Fibroblast of gingiva (primary cell): ENCODE data around the gene CELSR2.

Experiments used
- DNase-seq: peaks from one replicate; pipeline ENCODE4 v3.0.0-alpha.2; 2011; ENCODE audit warnings: low read depth

CELSR2 gene

DNA sequence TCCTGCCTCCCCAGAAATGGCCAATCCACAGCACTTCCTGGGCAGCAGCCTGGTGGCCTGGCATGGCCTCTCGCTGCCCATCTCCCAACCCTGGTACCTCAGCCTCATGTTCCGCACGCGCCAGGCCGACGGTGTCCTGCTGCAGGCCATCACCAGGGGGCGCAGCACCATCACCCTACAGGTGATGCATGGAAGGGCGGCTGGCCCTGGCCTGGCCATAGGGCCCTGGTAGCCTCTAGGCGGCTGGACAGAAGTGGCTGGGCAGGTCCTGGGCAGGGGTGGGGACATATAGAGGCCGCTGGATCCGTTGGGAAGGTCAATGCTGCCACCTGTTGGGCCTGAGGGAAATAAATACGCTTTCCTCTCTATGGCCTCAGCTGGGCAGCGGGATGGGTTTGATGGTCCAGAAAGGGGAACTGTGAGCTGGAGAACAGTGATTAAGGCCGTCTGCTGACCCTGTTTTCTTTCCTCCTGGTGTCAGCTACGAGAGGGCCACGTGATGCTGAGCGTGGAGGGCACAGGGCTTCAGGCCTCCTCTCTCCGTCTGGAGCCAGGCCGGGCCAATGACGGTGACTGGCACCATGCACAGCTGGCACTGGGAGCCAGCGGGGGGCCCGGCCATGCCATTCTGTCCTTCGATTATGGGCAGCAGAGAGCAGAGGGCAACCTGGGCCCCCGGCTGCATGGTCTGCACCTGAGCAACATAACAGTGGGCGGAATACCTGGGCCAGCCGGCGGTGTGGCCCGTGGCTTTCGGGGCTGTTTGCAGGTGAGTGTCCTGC, 14.4 kb downstream of the CELSR2 start:
- peak; percentile 76 for DNase-seq

DNA sequence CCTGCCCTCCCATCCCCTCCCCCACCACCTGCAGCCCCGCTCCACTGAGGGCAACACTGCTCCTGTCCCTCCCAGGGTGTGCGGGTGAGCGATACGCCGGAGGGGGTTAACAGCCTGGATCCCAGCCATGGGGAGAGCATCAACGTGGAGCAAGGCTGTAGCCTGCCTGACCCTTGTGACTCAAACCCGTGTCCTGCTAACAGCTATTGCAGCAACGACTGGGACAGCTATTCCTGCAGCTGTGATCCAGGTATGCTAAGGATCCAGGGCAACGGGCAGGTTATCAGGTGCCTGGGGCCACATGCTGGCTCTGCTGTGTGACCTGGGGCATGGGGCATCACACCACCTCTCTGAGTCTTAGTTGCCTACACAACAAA, 15.0 kb downstream of the CELSR2 start:
- no peak for DNase-seq

- DNase-seq: no peak
Measured at GRCh38 chr1:109265016-109265415, 15.7 kb downstream of the CELSR2 start.

GRCh38 chr1:109265741-109266330, 16.5 kb downstream of the CELSR2 start:
- no peak for DNase-seq

- no peak for DNase-seq
Measured at GRCh38 chr1:109266965-109267364, 17.6 kb downstream of the CELSR2 start.

DNA sequence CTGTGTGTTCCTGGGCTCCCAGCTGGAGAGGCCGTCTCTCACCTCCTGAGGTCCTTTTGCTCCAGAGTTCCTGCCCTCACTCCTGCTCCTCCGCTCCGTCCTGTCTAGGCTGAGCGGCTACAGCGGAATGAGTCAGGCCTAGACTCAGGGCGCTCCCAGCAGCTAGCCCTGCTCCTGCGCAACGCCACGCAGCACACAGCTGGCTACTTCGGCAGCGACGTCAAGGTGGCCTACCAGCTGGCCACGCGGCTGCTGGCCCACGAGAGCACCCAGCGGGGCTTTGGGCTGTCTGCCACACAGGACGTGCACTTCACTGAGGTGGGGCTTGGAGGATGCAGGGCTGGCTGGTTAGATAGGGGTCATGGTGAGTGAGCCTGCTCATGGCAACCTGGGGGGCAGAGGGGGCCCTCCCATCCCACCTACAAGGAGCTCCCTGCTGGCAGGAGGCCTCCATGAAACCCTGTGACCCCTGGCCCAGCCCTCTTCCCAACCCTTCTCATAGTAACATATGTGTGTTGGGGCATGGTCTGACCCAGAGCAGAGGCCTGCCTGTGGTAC, 18.5 kb downstream of the CELSR2 start:
- DNase-seq: no peak

DNA sequence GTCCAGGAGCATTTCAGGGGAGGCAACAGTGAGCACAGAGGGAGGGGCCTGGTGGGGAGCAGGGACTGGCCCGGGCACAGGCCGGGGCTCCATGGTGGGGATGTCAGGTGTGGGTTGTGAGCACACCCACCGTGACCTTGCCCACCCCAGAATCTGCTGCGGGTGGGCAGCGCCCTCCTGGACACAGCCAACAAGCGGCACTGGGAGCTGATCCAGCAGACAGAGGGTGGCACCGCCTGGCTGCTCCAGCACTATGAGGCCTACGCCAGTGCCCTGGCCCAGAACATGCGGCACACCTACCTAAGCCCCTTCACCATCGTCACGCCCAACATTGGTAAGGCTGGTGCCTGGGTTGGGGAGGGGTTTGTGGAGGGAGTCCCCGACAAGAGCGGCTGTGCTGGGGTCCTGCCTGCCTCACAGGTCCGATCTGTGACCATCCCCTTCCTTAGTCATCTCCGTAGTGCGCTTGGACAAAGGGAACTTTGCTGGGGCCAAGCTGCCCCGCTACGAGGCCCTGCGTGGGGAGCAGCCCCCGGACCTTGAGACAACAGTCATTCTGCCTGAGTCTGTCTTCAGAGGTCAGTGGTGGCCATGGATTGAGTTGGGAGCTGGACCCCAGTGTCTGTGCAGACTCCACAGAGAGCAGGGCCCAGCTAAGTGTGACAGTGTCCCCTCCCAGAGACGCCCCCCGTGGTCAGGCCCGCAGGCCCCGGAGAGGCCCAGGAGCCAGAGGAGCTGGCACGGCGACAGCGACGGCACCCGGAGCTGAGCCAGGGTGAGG, 19.3 kb downstream of the CELSR2 start:
- DNase-seq: no peak

DNA sequence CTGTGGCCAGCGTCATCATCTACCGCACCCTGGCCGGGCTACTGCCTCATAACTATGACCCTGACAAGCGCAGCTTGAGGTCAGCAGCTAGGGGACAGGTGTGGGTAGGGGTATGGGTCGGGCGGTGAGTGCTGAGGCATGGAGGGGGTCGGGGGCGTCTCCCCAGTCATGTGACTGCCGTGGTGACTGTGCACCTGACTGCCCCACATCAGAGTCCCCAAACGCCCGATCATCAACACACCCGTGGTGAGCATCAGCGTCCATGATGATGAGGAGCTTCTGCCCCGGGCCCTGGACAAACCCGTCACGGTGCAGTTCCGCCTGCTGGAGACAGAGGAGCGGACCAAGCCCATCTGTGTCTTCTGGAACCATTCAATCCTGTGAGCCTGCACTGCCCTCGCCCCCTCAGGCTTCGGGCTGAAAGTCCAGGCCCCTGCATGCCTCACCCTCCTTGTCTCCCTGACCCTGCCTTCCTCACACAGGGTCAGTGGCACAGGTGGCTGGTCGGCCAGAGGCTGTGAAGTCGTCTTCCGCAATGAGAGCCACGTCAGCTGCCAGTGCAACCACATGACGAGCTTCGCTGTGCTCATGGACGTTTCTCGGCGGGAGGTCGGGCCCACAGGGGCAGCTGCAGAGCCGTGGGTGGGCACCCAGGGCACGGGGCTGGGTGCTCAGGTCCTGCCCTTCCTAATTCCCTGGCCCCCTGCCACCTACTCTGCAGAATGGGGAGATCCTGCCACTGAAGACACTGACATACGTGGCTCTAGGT, 20.1 kb downstream of the CELSR2 start:
- no peak for DNase-seq

DNA sequence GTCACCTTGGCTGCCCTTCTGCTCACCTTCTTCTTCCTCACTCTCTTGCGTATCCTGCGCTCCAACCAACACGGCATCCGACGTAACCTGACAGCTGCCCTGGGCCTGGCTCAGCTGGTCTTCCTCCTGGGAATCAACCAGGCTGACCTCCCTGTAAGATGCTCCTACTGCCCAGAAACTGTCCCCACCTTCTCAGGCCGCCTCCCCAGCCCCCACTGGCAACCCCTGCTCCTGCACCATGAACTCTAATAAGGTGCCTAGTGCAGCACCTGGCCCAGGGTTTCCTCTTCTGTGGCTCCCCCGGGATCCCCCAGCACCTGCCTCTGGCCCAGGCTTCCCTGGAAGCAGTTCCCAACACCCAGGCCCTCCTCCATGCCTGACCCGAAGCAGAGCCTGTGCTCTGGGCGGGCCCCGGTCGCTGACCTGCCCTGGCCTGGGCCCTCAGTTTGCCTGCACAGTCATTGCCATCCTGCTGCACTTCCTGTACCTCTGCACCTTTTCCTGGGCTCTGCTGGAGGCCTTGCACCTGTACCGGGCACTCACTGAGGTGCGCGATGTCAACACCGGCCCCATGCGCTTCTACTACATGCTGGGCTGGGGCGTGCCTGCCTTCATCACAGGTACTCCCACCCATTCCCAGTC, 20.8 kb downstream of the CELSR2 start:
- DNase-seq: no peak

- no peak for DNase-seq
Measured at GRCh38 chr1:109270623-109271317, 21.4 kb downstream of the CELSR2 start.

GRCh38 chr1:109271458-109271857, 22.1 kb downstream of the CELSR2 start:
- DNase-seq: no peak

GRCh38 chr1:109272021-109272799, 22.9 kb downstream of the CELSR2 start:
- DNase-seq: no peak

DNA sequence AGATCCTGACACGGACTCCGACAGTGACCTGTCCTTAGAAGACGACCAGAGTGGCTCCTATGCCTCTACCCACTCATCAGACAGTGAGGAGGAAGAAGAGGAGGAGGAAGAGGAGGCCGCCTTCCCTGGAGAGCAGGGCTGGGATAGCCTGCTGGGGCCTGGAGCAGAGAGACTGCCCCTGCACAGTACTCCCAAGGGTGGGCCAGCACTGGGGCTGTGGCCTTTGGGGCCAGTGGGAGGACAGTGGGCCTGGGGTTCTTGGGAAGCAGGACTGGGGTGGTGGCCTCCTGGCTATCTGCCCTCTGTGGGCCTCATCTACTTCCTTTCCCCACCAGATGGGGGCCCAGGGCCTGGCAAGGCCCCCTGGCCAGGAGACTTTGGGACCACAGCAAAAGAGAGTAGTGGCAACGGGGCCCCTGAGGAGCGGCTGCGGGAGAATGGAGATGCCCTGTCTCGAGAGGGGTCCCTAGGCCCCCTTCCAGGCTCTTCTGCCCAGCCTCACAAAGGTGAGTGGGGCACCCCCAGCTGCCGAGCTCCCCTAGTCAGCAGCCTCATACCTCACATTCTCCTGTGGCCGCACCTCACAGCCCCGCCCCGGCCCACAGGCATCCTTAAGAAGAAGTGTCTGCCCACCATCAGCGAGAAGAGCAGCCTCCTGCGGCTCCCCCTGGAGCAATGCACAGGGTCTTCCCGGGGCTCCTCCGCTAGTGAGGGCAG, 23.6 kb downstream of the CELSR2 start:
- no peak for DNase-seq

DNA sequence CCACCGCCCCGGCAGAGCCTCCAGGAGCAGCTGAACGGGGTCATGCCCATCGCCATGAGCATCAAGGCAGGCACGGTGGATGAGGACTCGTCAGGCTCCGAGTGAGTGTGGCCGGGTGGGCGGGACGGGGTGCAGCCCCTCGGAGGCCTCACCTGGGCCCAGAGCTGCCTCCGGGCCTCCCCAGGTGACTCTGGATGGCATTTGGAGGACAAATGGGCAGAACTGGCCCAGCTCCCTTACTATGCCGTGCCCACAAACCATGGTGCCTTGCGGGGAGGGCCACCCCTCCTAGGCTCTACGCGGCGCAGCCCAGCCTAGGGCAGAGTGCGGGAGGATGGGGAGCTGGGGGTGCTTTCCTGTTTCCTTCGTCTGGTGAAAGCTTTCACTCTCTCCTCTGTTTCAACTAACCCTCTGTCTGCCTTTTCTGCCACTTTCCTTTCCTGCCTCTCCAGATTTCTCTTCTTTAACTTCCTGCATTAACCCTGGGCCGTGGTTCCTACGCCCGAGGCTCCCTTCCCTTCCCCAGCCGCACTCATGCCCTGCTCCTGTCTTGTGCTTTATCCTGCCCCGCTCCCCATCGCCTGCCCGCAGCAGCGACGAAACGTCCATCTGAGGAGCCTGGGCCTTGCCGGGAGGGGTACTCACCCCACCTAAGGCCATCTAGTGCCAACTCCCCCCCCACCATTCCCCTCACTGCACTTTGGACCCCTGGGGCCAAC, 24.4 kb downstream of the CELSR2 start:
- no peak for DNase-seq

GRCh38 chr1:109274533-109275476, 25.5 kb downstream of the CELSR2 start:
- no peak for DNase-seq

- DNase-seq: no peak
Measured at GRCh38 chr1:109275706-109276345, 26.5 kb downstream of the CELSR2 start.
